Lower leg skin (tissue), 4 donors: ENCODE data around the gene PLEKHA6. TPM values are rescaled to one million over a fixed set of nuclear protein-coding genes. Genes with fewer than 3 reads are reported as not detected.

Experiments
- DNase-seq, 2 donors: peaks; one replicate each; pipeline ENCODE4 v3.0.0-alpha.2; 2019; ENCODE audit warnings: low spot score in 2 of 2
- H3K4me3 ChIP-seq: fragments of 200-600 bp; sonication (generic); 2 replicates; pipeline ENCODE4 v1.5.1; 2017; ENCODE audit warnings: mild to moderate bottlenecking, low read depth; ENCODE audit not compliant: poor library complexity, severe bottlenecking
- CTCF ChIP-seq, 3 donors: fragments of 450-650 bp; IDR thresholded peaks; one replicate each; pipeline ENCODE4 v1.5.1; 2016; ENCODE audit warnings: antibody characterized with exemption in 3 of 3, mild to moderate bottlenecking in 3 of 3, moderate library complexity in 2 of 3
- POLR2A ChIP-seq, 2 donors: fragments of 450-650 bp; IDR thresholded peaks; one replicate each; pipeline ENCODE4 v1.6.1; 2016 to 2017; ENCODE audit warnings: antibody characterized with exemption in 2 of 2, mild to moderate bottlenecking in 1 of 2, moderate library complexity in 1 of 2
- WGBS, 2 donors: methylation state at CpG; one replicate each; pipeline ENCODE4 v1.1.5; 2018; 5-methylcytosine and 5-hydroxymethylcytosine counted together
- intact Hi-C: fragments of 100-400 bp; cut with DNase I; formaldehyde crosslinking; loops from one replicate; pipeline ENCODE4 v1.15.0; 2023; ENCODE audit warnings: low total_unique reads
- total RNA-seq, 4 donors: library from RNA; depleted of rRNA; stranded (reverse); fragments of >200 nt; gene quantifications; one replicate each; pipeline ENCODE4 v1.1.0, GENCODE V29; 2016

PLEKHA6 gene
- total RNA-seq, 4 donors from 2014 or later, result 1.7 to 16.4 (median 11.1) TPM

- intact Hi-C loops, result no loop called here
- H3K4me3 ChIP-seq, result no peak overlapping the region
Observed at GRCh38 chr1:204307334-204307883, 52.3 kb downstream of the PLEKHA6 start.

GRCh38 chr1:204306076-204306475 lies 53.7 kb downstream of the PLEKHA6 start:
- intact Hi-C loops, result no loop called here
- peak in 1 of 2 donors; percentile 58 for DNase-seq
- H3K4me3 ChIP-seq, result no peak overlapping the region
- WGBS, 2 donors, result 90 to 94% methylated on average over 3 of the region's 3 CpGs
- TF ChIP-seq POLR2A (IDR thresholded peaks at IDR 0.05) (no peak), CTCF (IDR thresholded peaks at IDR 0.05) (no peak)

More at GRCh38 chr1:204307334-204307883, 52.3 kb downstream of the PLEKHA6 start:
- WGBS, 2 donors, result 9 to 22% methylated on average over 12 of the region's 12 CpGs
- DNase-seq, result peak in 1 of 2 donors; percentile 87
- TF ChIP-seq CTCF (IDR thresholded peaks at IDR 0.05), result no peak

GRCh38 chr1:204304067-204304466 lies 55.7 kb downstream of the PLEKHA6 start:
- intact Hi-C loops, result no loop called here
- TF ChIP-seq CTCF (IDR thresholded peaks at IDR 0.05) (no peak), POLR2A (IDR thresholded peaks at IDR 0.05) (no peak)
- H3K4me3 ChIP-seq, result no peak overlapping the region
- 76 to 82% methylated on average over 4 of the region's 4 CpGs for WGBS, 2 donors
- DNase-seq, result peak in 1 of 2 donors; percentile 31

- intact Hi-C loops, result no loop called here
- peak in 1 of 2 donors; percentile 58 for DNase-seq
- TF ChIP-seq CTCF (IDR thresholded peaks at IDR 0.05), result no peak
- TF ChIP-seq POLR2A (IDR thresholded peaks at IDR 0.05), result no peak
- WGBS, 2 donors, result 92 to 95% methylated on average over 3 of the region's 3 CpGs
- H3K4me3 ChIP-seq, result no peak overlapping the region
Observed at GRCh38 chr1:204302769-204303168, 57.0 kb downstream of the PLEKHA6 start.

GRCh38 chr1:204301171-204301957 lies 58.4 kb downstream of the PLEKHA6 start:
- DNase-seq, result peak; percentile 77 to 88
- TF ChIP-seq POLR2A (IDR thresholded peaks at IDR 0.05) (no peak), CTCF (IDR thresholded peaks at IDR 0.05) (no peak)
- intact Hi-C loops, result no loop called here
- WGBS, 2 donors, result 35 to 52% methylated on average over 7 of the region's 7 CpGs
- no peak overlapping the region for H3K4me3 ChIP-seq
